Measurements from ENCODE around the gene MYBBP1A.

- no peak for TF ChIP-seq CTCF (IDR thresholded peaks at IDR 0.05)
- no peak for TF ChIP-seq EZH2 (IDR thresholded peaks at IDR 0.05; ENCODE audit: borderline replicate concordance, insufficient read depth, low read depth, low read length, poor library complexity, severe bottlenecking)
Measured at GRCh38 chr17:4540224-4540651, 14.9 kb downstream of the MYBBP1A start.

All from B cell (primary cell).